ENCODE measurements around the gene UNC45B.

UNC45B gene, protein sequence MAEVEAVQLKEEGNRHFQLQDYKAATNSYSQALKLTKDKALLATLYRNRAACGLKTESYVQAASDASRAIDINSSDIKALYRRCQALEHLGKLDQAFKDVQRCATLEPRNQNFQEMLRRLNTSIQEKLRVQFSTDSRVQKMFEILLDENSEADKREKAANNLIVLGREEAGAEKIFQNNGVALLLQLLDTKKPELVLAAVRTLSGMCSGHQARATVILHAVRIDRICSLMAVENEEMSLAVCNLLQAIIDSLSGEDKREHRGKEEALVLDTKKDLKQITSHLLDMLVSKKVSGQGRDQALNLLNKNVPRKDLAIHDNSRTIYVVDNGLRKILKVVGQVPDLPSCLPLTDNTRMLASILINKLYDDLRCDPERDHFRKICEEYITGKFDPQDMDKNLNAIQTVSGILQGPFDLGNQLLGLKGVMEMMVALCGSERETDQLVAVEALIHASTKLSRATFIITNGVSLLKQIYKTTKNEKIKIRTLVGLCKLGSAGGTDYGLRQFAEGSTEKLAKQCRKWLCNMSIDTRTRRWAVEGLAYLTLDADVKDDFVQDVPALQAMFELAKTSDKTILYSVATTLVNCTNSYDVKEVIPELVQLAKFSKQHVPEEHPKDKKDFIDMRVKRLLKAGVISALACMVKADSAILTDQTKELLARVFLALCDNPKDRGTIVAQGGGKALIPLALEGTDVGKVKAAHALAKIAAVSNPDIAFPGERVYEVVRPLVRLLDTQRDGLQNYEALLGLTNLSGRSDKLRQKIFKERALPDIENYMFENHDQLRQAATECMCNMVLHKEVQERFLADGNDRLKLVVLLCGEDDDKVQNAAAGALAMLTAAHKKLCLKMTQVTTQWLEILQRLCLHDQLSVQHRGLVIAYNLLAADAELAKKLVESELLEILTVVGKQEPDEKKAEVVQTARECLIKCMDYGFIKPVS

DNA sequence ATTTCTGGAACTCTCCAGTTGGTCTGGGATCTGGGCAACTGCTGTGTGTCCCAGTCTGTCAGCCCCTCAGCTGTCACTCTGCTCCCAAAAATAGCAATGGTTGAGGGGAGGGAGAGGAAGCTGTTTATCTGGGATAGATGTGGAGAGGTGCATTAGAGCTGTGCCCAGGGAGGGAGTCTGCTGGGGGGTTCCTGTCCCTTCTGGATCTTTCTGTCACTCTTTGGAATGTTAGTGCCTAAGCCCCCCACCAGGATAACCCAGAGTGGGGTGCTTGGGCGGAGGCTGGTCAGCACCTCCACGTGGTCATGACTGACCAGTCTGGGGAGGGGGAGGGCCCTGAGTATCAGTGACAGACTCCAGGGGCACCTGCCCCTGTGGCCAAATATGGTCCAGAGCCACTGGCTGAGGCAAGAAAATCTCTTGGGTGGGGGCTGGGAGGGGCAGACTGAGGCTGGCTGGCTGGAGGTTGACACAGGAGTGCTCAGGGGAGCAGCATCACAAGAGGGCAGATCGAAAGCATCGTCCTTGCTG lies at the start of gene UNC45B:
Gene UNC45B, plus strand, starts transcription at position 443 of the 531 bp plus-strand sequence. CDS start 447 bp downstream, outside the sequence.
- no peak for TF ChIP-seq CTCF (IDR thresholded peaks at IDR 0.05; ENCODE audit: unreplicated experiment in 3 of 3)
- Mint-ChIP-seq H3K9me3 (no peaks in the 10 kb centered on the region), H3K4me1 (peaks cover 16% of the 10 kb centered on the region), H3K27ac (peak within 1 kb of the TSS; percentile 76 to 86 (median 79)), H3K27me3 (ENCODE audit: low read depth) (peaks cover 11% of the 10 kb centered on the region), H3K4me3 (peak within 1 kb of the TSS; percentile 62 to 97 (median 87)), H3K36me3 (ENCODE audit: low read depth) (no peaks in the 10 kb centered on the region)

GRCh38 chr17:35099908-35100307 lies 47.7 kb upstream of the UNC45B start:
- Mint-ChIP-seq H3K4me1 (no peaks in the 10 kb centered on the region), H3K36me3 (ENCODE audit: low read depth) (peaks cover 22% of the 10 kb centered on the region), H3K27me3 (ENCODE audit: low read depth) (no peaks in the 10 kb centered on the region), H3K27ac (peak overlapping the region in 1 of 3 experiments; percentile 94), H3K9me3 (no peaks in the 10 kb centered on the region), H3K4me3 (no peak overlapping the region)
- no peak for TF ChIP-seq CTCF (IDR thresholded peaks at IDR 0.05; ENCODE audit: unreplicated experiment in 3 of 3)

DNA sequence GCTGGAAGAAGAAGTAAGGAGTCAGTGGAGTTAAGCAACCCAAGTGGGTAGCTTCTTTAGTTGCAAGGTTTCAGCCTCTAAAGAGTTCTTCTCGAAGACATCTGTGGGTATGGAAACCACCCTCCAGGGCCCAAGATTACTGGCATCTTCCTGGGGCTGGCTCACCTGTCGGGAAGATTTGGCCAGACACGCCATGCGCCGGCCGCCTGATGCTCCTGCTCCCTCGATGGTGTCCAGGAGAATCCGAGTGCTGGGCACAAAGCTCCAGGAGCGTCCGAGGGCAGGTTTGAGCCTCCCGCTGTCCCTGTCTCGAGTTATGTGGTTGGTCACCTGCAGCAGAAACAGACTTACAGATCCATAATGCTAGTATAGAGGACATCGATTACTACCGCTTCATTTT lies 46.6 kb upstream of the UNC45B start:
- Mint-ChIP-seq H3K9me3 (no peaks in the 10 kb centered on the region), H3K4me1 (no peaks in the 10 kb centered on the region), H3K27me3 (ENCODE audit: low read depth) (no peaks in the 10 kb centered on the region), H3K27ac (no peak overlapping the region), H3K4me3 (no peak overlapping the region), H3K36me3 (ENCODE audit: low read depth) (peaks cover 33% of the 10 kb centered on the region)
- no peak for TF ChIP-seq CTCF (IDR thresholded peaks at IDR 0.05; ENCODE audit: unreplicated experiment in 3 of 3)

- Mint-ChIP-seq H3K4me3 (no peak overlapping the region), H3K9me3 (no peaks in the 10 kb centered on the region), H3K36me3 (ENCODE audit: low read depth) (peaks cover 40% of the 10 kb centered on the region), H3K27me3 (ENCODE audit: low read depth) (no peaks in the 10 kb centered on the region), H3K4me1 (no peaks in the 10 kb centered on the region), H3K27ac (no peak overlapping the region)
- no peak for TF ChIP-seq CTCF (IDR thresholded peaks at IDR 0.05; ENCODE audit: unreplicated experiment in 3 of 3)
Measured at GRCh38 chr17:35101725-35102124, 45.9 kb upstream of the UNC45B start.

- TF ChIP-seq CTCF (IDR thresholded peaks at IDR 0.05; ENCODE audit: unreplicated experiment in 3 of 3): no peak
Measured at GRCh38 chr17:35103271-35103670, 44.3 kb upstream of the UNC45B start.

More at GRCh38 chr17:35103271-35103670, 44.3 kb upstream of the UNC45B start:
- no peak overlapping the region for H3K27ac Mint-ChIP-seq
- no peak overlapping the region for H3K4me3 Mint-ChIP-seq
- no peaks in the 10 kb centered on the region for H3K27me3 Mint-ChIP-seq (ENCODE audit: low read depth)
- H3K9me3 Mint-ChIP-seq: no peaks in the 10 kb centered on the region
- H3K4me1 Mint-ChIP-seq: no peaks in the 10 kb centered on the region
- H3K36me3 Mint-ChIP-seq (ENCODE audit: low read depth): peaks cover 44% of the 10 kb centered on the region
